SK-N-SH treated with all-trans-retinoic acid at 6 μM for 48 hours (cell line): ENCODE results near the gene FOXP4.

Experiments used
- ATAC-seq: fragments of 200-7000 bp; cut with Tn5 transposase; 3 replicates; pipeline ENCODE4 v1.9.1; 2020; ENCODE audit warnings: mild to moderate bottlenecking, moderate library complexity
- ARNTL ChIP-seq: fragments of 450-650 bp; formaldehyde crosslinking; IDR thresholded peaks from 2 replicates; pipeline ENCODE4 v1.5.0; 2020; ENCODE audit warnings: low read depth, mild to moderate bottlenecking, moderate library complexity, borderline replicate concordance
- BACH2 ChIP-seq: fragments of 250-450 bp; sonication (Bioruptor Pico); IDR thresholded peaks from 2 replicates; pipeline ENCODE4 v1.9.0; 2021; ENCODE audit warnings: mild to moderate bottlenecking, borderline replicate concordance
- CSDC2 ChIP-seq: fragments of 250-450 bp; sonication (Bioruptor Pico); IDR thresholded peaks from 2 replicates; pipeline ENCODE4 v1.5.0; 2020; ENCODE audit warnings: mild to moderate bottlenecking, moderate library complexity
- CSRNP3 ChIP-seq: fragments of 250-450 bp; sonication (Bioruptor Pico); IDR thresholded peaks from 2 replicates; pipeline ENCODE4 v1.5.1; 2021; ENCODE audit warnings: mild to moderate bottlenecking, moderate library complexity
- ESRRG ChIP-seq: fragments of 250-450 bp; sonication (Bioruptor Pico); IDR thresholded peaks from 2 replicates; pipeline ENCODE4 v1.6.1; 2021; ENCODE audit warnings: mild to moderate bottlenecking
- ISL1 ChIP-seq: fragments of 250-450 bp; sonication (Bioruptor Pico); IDR thresholded peaks from 2 replicates; pipeline ENCODE4 v2.1.2; 2022; ENCODE audit warnings: mild to moderate bottlenecking, moderate library complexity
- POU6F1 ChIP-seq: fragments of 250-450 bp; sonication (Bioruptor Pico); IDR thresholded peaks from 2 replicates; pipeline ENCODE4 v1.8.0; 2021; ENCODE audit warnings: low read depth, mild to moderate bottlenecking, moderate library complexity, borderline replicate concordance
- PPARA ChIP-seq: fragments of 250-450 bp; sonication (Bioruptor Pico); IDR thresholded peaks from 2 replicates; pipeline ENCODE4 v1.5.0; 2020; ENCODE audit warnings: mild to moderate bottlenecking, borderline replicate concordance
- RARB ChIP-seq: fragments of 250-450 bp; sonication (Bioruptor Pico); IDR thresholded peaks from 2 replicates; pipeline ENCODE4 v1.8.0; 2021; ENCODE audit warnings: mild to moderate bottlenecking, moderate library complexity
- SNAI2 ChIP-seq: fragments of 250-450 bp; sonication (Bioruptor Pico); IDR thresholded peaks from 2 replicates; pipeline ENCODE4 v1.5.0; 2020; ENCODE audit warnings: mild to moderate bottlenecking, moderate library complexity
- TCF4 ChIP-seq: fragments of 250-450 bp; sonication (Bioruptor Pico); IDR thresholded peaks from 2 replicates; pipeline ENCODE4 v1.8.0; 2021; ENCODE audit warnings: mild to moderate bottlenecking, moderate library complexity, borderline replicate concordance
- TOX ChIP-seq: fragments of 250-450 bp; sonication (Bioruptor Pico); IDR thresholded peaks from 2 replicates; pipeline ENCODE4 v1.8.0; 2021; ENCODE audit warnings: mild to moderate bottlenecking, moderate library complexity, borderline replicate concordance
- ZC3H10 ChIP-seq: fragments of 250-450 bp; sonication (Bioruptor Pico); IDR thresholded peaks from 2 replicates; pipeline ENCODE4 v1.5.1; 2021; ENCODE audit warnings: mild to moderate bottlenecking, moderate library complexity
- ZFP3 ChIP-seq: fragments of 250-450 bp; sonication (Bioruptor Pico); IDR thresholded peaks from 2 replicates; pipeline ENCODE4 v1.5.0; 2020; ENCODE audit warnings: mild to moderate bottlenecking, moderate library complexity
- ZNF565 ChIP-seq: fragments of 450-650 bp; formaldehyde crosslinking; conservative IDR thresholded peaks from 2 replicates; pipeline ENCODE4 v1.5.0; 2020; ENCODE audit warnings: low read depth, mild to moderate bottlenecking, moderate library complexity
- ZNF70 ChIP-seq: fragments of 450-650 bp; formaldehyde crosslinking; IDR thresholded peaks from 2 replicates; pipeline ENCODE4 v1.5.0; 2020; ENCODE audit warnings: mild to moderate bottlenecking, moderate library complexity
- ZNF8 ChIP-seq: fragments of 450-650 bp; formaldehyde crosslinking; IDR thresholded peaks from 2 replicates; pipeline ENCODE4 v1.5.0; 2020; ENCODE audit warnings: mild to moderate bottlenecking, moderate library complexity
- TF ChIP-seq, protein P1 (sequence below): fragments of 250-450 bp; sonication (Bioruptor Pico); IDR thresholded peaks from 2 replicates; pipeline ENCODE4 v1.5.0; 2020; ENCODE audit warnings: mild to moderate bottlenecking, moderate library complexity

FOXP4 gene

GRCh38 chr6:41629128-41629527 lies 82.9 kb downstream of the FOXP4 start:
- TF ChIP-seq ISL1 (CRISPR knock-in tag) (no peak), ZNF70 (no peak), BACH2 (CRISPR knock-in tag) (no peak), CSRNP3 (CRISPR knock-in tag) (no peak), CSDC2 (no peak), SNAI2 (no peak), RARB (CRISPR knock-in tag) (no peak), POU6F1 (CRISPR knock-in tag) (no peak), ZC3H10 (CRISPR knock-in tag) (no peak), TOX (CRISPR knock-in tag) (no peak), PPARA (CRISPR knock-in tag) (no peak), TCF4 (CRISPR knock-in tag) (no peak), ZFP3 (CRISPR knock-in tag) (no peak), ESRRG (CRISPR knock-in tag) (no peak), ZNF565 (CRISPR knock-in tag) (no peak)
- TF ChIP-seq, protein P1, sequence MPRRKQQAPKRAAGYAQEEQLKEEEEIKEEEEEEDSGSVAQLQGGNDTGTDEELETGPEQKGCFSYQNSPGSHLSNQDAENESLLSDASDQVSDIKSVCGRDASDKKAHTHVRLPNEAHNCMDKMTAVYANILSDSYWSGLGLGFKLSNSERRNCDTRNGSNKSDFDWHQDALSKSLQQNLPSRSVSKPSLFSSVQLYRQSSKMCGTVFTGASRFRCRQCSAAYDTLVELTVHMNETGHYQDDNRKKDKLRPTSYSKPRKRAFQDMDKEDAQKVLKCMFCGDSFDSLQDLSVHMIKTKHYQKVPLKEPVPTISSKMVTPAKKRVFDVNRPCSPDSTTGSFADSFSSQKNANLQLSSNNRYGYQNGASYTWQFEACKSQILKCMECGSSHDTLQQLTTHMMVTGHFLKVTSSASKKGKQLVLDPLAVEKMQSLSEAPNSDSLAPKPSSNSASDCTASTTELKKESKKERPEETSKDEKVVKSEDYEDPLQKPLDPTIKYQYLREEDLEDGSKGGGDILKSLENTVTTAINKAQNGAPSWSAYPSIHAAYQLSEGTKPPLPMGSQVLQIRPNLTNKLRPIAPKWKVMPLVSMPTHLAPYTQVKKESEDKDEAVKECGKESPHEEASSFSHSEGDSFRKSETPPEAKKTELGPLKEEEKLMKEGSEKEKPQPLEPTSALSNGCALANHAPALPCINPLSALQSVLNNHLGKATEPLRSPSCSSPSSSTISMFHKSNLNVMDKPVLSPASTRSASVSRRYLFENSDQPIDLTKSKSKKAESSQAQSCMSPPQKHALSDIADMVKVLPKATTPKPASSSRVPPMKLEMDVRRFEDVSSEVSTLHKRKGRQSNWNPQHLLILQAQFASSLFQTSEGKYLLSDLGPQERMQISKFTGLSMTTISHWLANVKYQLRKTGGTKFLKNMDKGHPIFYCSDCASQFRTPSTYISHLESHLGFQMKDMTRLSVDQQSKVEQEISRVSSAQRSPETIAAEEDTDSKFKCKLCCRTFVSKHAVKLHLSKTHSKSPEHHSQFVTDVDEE (CRISPR knock-in tag): no peak
- TF ChIP-seq, all 23 proteins: peak for 0
- ATAC-seq: no peak

DNA sequence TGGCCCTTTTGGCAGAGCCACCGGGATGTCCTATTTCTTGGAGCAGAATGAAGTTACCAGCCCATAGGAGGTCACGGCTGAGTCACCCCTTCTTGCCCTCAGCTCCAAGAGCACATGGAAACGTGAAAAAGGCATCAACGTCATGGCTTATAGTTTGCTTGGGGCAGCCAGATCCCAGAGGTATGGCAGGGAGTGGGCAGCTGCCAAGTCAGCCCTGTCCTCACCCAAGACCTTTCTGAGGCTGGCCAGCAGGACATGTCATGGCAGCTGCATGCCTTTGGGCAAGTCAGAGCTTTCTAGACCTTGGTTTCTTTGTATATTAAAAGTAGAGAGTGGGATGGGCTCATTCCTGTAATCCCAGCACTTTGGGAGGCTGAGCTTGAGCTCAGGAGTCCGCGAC lies 83.9 kb downstream of the FOXP4 start:
- no peak for ATAC-seq
- TF ChIP-seq ESRRG (CRISPR knock-in tag): no peak
- TF ChIP-seq, protein P1 (CRISPR knock-in tag): no peak

GRCh38 chr6:41630946-41631345 lies 84.8 kb downstream of the FOXP4 start:
- TF ChIP-seq TOX (CRISPR knock-in tag) (no peak), ZNF565 (CRISPR knock-in tag) (no peak), ZFP3 (CRISPR knock-in tag) (no peak), ZC3H10 (CRISPR knock-in tag) (no peak), ARNTL (no peak), ZNF8 (no peak), CSRNP3 (CRISPR knock-in tag) (no peak), POU6F1 (CRISPR knock-in tag) (no peak)
- ATAC-seq: no peak
